Suprapubic skin (tissue), 4 donors: ENCODE measurements around the gene C7. TPM values are rescaled to one million over a fixed set of nuclear protein-coding genes. Genes with fewer than 3 reads are reported as not detected.

Source experiments
- DNase-seq, 2 donors: peaks; one replicate each; pipeline ENCODE4 v3.0.0-alpha.2; 2019; ENCODE audit warnings: low spot score in 2 of 2
- H3K27ac ChIP-seq: fragments of 200-600 bp; sonication (generic); one replicate; pipeline ENCODE4 v1.5.1; 2019
- H3K27me3 ChIP-seq: fragments of 200-600 bp; sonication (generic); one replicate; pipeline ENCODE4 v1.5.1; 2019
- H3K36me3 ChIP-seq: fragments of 200-600 bp; sonication (generic); one replicate; pipeline ENCODE4 v1.5.1; 2019
- H3K4me1 ChIP-seq: fragments of 200-600 bp; sonication (generic); one replicate; pipeline ENCODE4 v1.5.1; 2019
- H3K4me3 ChIP-seq: fragments of 200-600 bp; sonication (generic); one replicate; pipeline ENCODE4 v1.5.1; 2019; ENCODE audit warnings: mild to moderate bottlenecking
- H3K9me3 ChIP-seq: fragments of 200-600 bp; sonication (generic); one replicate; pipeline ENCODE4 v1.5.1; 2019
- CTCF ChIP-seq, 2 donors: fragments of 200-600 bp in 1 of 2; fragments of 450-650 bp in 1 of 2; sonication (generic) in 1 of 2; IDR thresholded peaks; one replicate each; pipeline ENCODE4 v1.5.1; 2016 to 2019; ENCODE audit warnings: antibody characterized with exemption in 2 of 2, mild to moderate bottlenecking in 1 of 2, moderate library complexity in 1 of 2
- EP300 ChIP-seq: sonication (generic); formaldehyde crosslinking; IDR thresholded peaks from one replicate; pipeline ENCODE4 v1.6.1; 2017; ENCODE audit warnings: antibody characterized with exemption
- POLR2A ChIP-seq, 2 donors: fragments of 450-650 bp; IDR thresholded peaks; one replicate each; pipeline ENCODE4 v1.6.1; 2017; ENCODE audit warnings: antibody characterized with exemption in 2 of 2, mild to moderate bottlenecking in 2 of 2, moderate library complexity in 2 of 2
- POLR2AphosphoS5 ChIP-seq, 3 donors: sonication (generic); formaldehyde crosslinking; IDR thresholded peaks; one replicate each; pipeline ENCODE4 v1.6.1; 2017; ENCODE audit warnings: antibody characterized with exemption in 3 of 3
- WGBS: methylation state at CpG from one replicate; pipeline ENCODE4 v1.1.5; 2018; 5-methylcytosine and 5-hydroxymethylcytosine counted together
- total RNA-seq, 4 donors: library from RNA; depleted of rRNA; stranded (reverse); fragments of >200 nt; gene quantifications; one replicate each; pipeline ENCODE4 v1.1.0, GENCODE V29; 2016

C7 gene
- total RNA-seq, 4 donors from 2014 or later: 9.2 to 45.6 (median 15.7) TPM

GRCh38 chr5:40904205-40904993 lies 4.9 kb upstream of the C7 start:
- no peak for TF ChIP-seq POLR2AphosphoS5 (IDR thresholded peaks at IDR 0.05)
- TF ChIP-seq EP300: no peak
- TF ChIP-seq CTCF (IDR thresholded peaks at IDR 0.05): peak; percentile 54 to 77
- no peak overlapping the region for H3K27ac ChIP-seq
- no peaks in the 10 kb centered on the region for H3K9me3 ChIP-seq
- H3K36me3 ChIP-seq: no peaks in the 10 kb centered on the region
- no peaks in the 10 kb centered on the region for H3K4me1 ChIP-seq
- peak in 1 of 2 donors; percentile 66 for DNase-seq
- H3K27me3 ChIP-seq: no peaks in the 10 kb centered on the region
- no peak overlapping the region for H3K4me3 ChIP-seq
- 60% methylated on average over 7 of the region's 7 CpGs for WGBS

GRCh38 chr5:40904994-40905306 lies 4.3 kb upstream of the C7 start:
- Histone ChIP-seq H3K4me3 (no peak overlapping the region), H3K27ac (no peak overlapping the region), H3K4me1 (no peaks in the 10 kb centered on the region), H3K36me3 (no peaks in the 10 kb centered on the region), H3K9me3 (no peaks in the 10 kb centered on the region), H3K27me3 (no peaks in the 10 kb centered on the region)
- 54% methylated on average over 2 of the region's 2 CpGs for WGBS
- TF ChIP-seq EP300: no peak
- no peak for TF ChIP-seq CTCF (IDR thresholded peaks at IDR 0.05)
- no peak for TF ChIP-seq POLR2A (IDR thresholded peaks at IDR 0.05)
- no peak for TF ChIP-seq POLR2AphosphoS5 (IDR thresholded peaks at IDR 0.05)
- no peak for DNase-seq

GRCh38 chr5:40906351-40906751 lies 2.9 kb upstream of the C7 start:
- Histone ChIP-seq H3K27me3 (no peaks in the 10 kb centered on the region), H3K27ac (no peak overlapping the region), H3K9me3 (no peaks in the 10 kb centered on the region), H3K4me3 (no peak overlapping the region), H3K4me1 (no peaks in the 10 kb centered on the region), H3K36me3 (no peaks in the 10 kb centered on the region)
- TF ChIP-seq POLR2A (IDR thresholded peaks at IDR 0.05) (no peak), POLR2AphosphoS5 (IDR thresholded peaks at IDR 0.05) (no peak), CTCF (IDR thresholded peaks at IDR 0.05) (no peak), EP300 (no peak)
- WGBS: 65% methylated on average over 1 of the region's 1 CpG
- DNase-seq: no peak

GRCh38 chr5:40909723-40910122 lies 426 bp downstream of the C7 start:
- Histone ChIP-seq H3K4me3 (no peak overlapping the region), H3K4me1 (no peaks in the 10 kb centered on the region), H3K36me3 (no peaks in the 10 kb centered on the region), H3K9me3 (no peaks in the 10 kb centered on the region), H3K27ac (no peak overlapping the region), H3K27me3 (no peaks in the 10 kb centered on the region)
- 71% methylated on average over 2 of the region's 2 CpGs for WGBS
- no peak for TF ChIP-seq EP300
- no peak for TF ChIP-seq POLR2A (IDR thresholded peaks at IDR 0.05)
- no peak for TF ChIP-seq POLR2AphosphoS5 (IDR thresholded peaks at IDR 0.05)
- TF ChIP-seq CTCF (IDR thresholded peaks at IDR 0.05): no peak
- no peak for DNase-seq

- H3K36me3 ChIP-seq: no peaks in the 10 kb centered on the region
- no peak for DNase-seq
- TF ChIP-seq POLR2AphosphoS5 (IDR thresholded peaks at IDR 0.05) (no peak), CTCF (IDR thresholded peaks at IDR 0.05) (no peak), EP300 (no peak), POLR2A (IDR thresholded peaks at IDR 0.05) (no peak)
- H3K4me3 ChIP-seq: no peak overlapping the region
- no peaks in the 10 kb centered on the region for H3K27me3 ChIP-seq
- H3K27ac ChIP-seq: no peak overlapping the region
- 51% methylated on average over 4 of the region's 4 CpGs for WGBS
- no peaks in the 10 kb centered on the region for H3K9me3 ChIP-seq
- H3K4me1 ChIP-seq: no peaks in the 10 kb centered on the region
Measured at GRCh38 chr5:40911266-40911665, 2.0 kb downstream of the C7 start.
